Heart left ventricle (tissue), 16 donors: ENCODE data around the gene MVB12B. TPM values are rescaled to one million over a fixed set of nuclear protein-coding genes. Genes with fewer than 3 reads are reported as not detected.
A peak's percentile ranks its signal among the peaks of the same experiment; 100 is the strongest.
"Not testable (repeated sequence)": the region's sequence is repeated elsewhere in the genome, so short reads cannot be mapped to it uniquely, and the experiment has no call there.

Source experiments
- ATAC-seq, 4 donors: fragments of 200-7000 bp; cut with Tn5 transposase; one replicate each; pipeline ENCODE4 v1.9.1; 2020 to 2022; ENCODE audit warnings: moderate library complexity in 4 of 4, mild to moderate bottlenecking in 3 of 4, moderate number of reproducible peaks in 1 of 4
- DNase-seq, 5 donors: peaks; one replicate each; pipeline ENCODE4 v3.0.0-alpha.2; 2020
- H3K27ac ChIP-seq, 12 donors: fragments of 200-600 bp; sonication (generic) in 4 of 12; one replicate each; pipeline versions ENCODE4 v1.5.0 to v1.8.0; 2016 to 2022; ENCODE audit warnings: mild to moderate bottlenecking in 2 of 12
- H3K27me3 ChIP-seq, 9 donors: fragments of 200-600 bp; sonication (generic) in 2 of 9; one replicate each; pipeline versions ENCODE4 v1.5.1 to v1.8.0; 2016 to 2022; ENCODE audit warnings: mild to moderate bottlenecking in 3 of 9
- H3K36me3 ChIP-seq, 9 donors: fragments of 200-600 bp; sonication (generic) in 2 of 9; one replicate each; pipeline versions ENCODE4 v1.5.0 to v1.8.0; 2018 to 2022; ENCODE audit warnings: mild to moderate bottlenecking in 2 of 9
- H3K4me1 ChIP-seq, 12 donors: fragments of 200-600 bp; sonication (generic) in 4 of 12; one replicate each; pipeline versions ENCODE4 v1.5.0 to v1.8.0; 2016 to 2022; ENCODE audit warnings: mild to moderate bottlenecking in 3 of 12
- H3K4me3 ChIP-seq, 12 donors: fragments of 200-600 bp; sonication (generic) in 4 of 12; one replicate each; pipeline versions ENCODE4 v1.5.0 to v1.8.0; 2017 to 2022; ENCODE audit warnings: mild to moderate bottlenecking in 9 of 12, moderate library complexity in 4 of 12
- H3K9me3 ChIP-seq, 12 donors: fragments of 200-600 bp; sonication (generic) in 4 of 12; one replicate each; pipeline versions ENCODE4 v1.5.0 to v1.8.0; 2016 to 2022; ENCODE audit warnings: mild to moderate bottlenecking in 1 of 12
- CTCF ChIP-seq, 12 donors: fragments of 200-600 bp; sonication (generic) in 4 of 12; IDR thresholded peaks; one replicate each; pipeline versions ENCODE4 v1.5.0 to v1.8.0; 2018 to 2022; ENCODE audit warnings: antibody characterized with exemption in 12 of 12, mild to moderate bottlenecking in 5 of 12
- WGBS, 4 donors: extraction: QIAGEN DNeasy Blood & Tissue Kit in 2 of 4; methylation state at CpG; one replicate each; pipeline versions ENCODE4 v1.1.5 to v1.1.7; 2013 to 2018; 5-methylcytosine and 5-hydroxymethylcytosine counted together
- intact Hi-C, 10 donors: fragments of 100-400 bp; cut with DNase I; formaldehyde crosslinking; loops; one replicate each; pipeline versions ENCODE4 v1.11.1 to v1.14.2; 2022
- polyA plus RNA-seq, 2 donors: library from polyadenylated mRNA; stranded (reverse); fragments of 200-250 nt; gene quantifications; one replicate each; pipeline ENCODE4 v1.2.3, GENCODE V29; 2013
- total RNA-seq, 9 donors: library from RNA; depleted of rRNA in 2 of 9; stranded (reverse); fragments of >200 nt in 2 of 9; fragmentation: NEBNext Ultra II Directional in 3 of 9; extraction: Animal tissue kit (Norgen Biotek cat#: 25700) in 3 of 9; gene quantifications; one replicate each; pipeline versions ENCODE4 v1.1.0 to v1.2.4, GENCODE V29; 2016 to 2023
- donor health status: ischemic (EF 13 %, LVEDD 7.1; RV severe dilation, severe dysfunction).
- donor health status: healthy with polysubstance abuse.
- donor health status: DM: no; HTN: yes; CAD: no.
- donor health status: DM: no; HTN: no; CAD: no.
- donor health status: ischemic (EF 25% LVEDD 6.9; RV normal size, moderate dysfunction).
- donor health status: ischemic (EF 25% LVEDD 5.7; RV mildly dilated, moderate dysfunction).
- donor health status: healthy.
- donor health status: DM: yes; HTN: yes; CAD: no.
- donor health status: ischemic (EF 35%, LVEDD 5.7; RV mildly dilated, moderate dysfunction).
- donor health status: nonischemic (EF 11% LVEDD 7.7; RV severe dilation, severe dysfunction).
- donor health status: DM: yes; HTN: yes; CAD: no.
- donor health status: PGD.
- donor health status: ischemic (EF 29% LVEDD 5.4; RV normal size, mild dysfunction).
- donor health status: nonischemic (EF 23%, LVEDD 6.1; RV moderate dilation, normal function).

Gene MVB12B
- total and polyA plus RNA-seq, 11 donors, result 4.9 to 16.2 (median 11.0) TPM

- peaks cover 0 to 16% (median 0%) of the 10 kb centered on the region in 9 donors for H3K27me3 ChIP-seq
- WGBS, 4 donors, result 85 to 91% (median 89%) methylated on average over 13 of the region's 13 CpGs
- not testable (repeated sequence) for H3K36me3 ChIP-seq, ATAC-seq, H3K27ac ChIP-seq, H3K4me1 ChIP-seq, DNase-seq, H3K4me3 ChIP-seq, H3K9me3 ChIP-seq
- TF ChIP-seq CTCF (IDR thresholded peaks at IDR 0.05), result peak in 5 of 12 donors; percentile 11 to 19 (median 16)
- intact Hi-C loops, result loop anchor here in 1 of 10 donors (5.0 kb wide), 1 partner anchor 53 kb away; no protein-coding TSS in a partner anchor
These were observed 228.8 kb downstream of the MVB12B start for GRCh38 chr9:126555421-126555820.
